Measurements from ENCODE around the gene INAFM2.

Gene INAFM2

DNA sequence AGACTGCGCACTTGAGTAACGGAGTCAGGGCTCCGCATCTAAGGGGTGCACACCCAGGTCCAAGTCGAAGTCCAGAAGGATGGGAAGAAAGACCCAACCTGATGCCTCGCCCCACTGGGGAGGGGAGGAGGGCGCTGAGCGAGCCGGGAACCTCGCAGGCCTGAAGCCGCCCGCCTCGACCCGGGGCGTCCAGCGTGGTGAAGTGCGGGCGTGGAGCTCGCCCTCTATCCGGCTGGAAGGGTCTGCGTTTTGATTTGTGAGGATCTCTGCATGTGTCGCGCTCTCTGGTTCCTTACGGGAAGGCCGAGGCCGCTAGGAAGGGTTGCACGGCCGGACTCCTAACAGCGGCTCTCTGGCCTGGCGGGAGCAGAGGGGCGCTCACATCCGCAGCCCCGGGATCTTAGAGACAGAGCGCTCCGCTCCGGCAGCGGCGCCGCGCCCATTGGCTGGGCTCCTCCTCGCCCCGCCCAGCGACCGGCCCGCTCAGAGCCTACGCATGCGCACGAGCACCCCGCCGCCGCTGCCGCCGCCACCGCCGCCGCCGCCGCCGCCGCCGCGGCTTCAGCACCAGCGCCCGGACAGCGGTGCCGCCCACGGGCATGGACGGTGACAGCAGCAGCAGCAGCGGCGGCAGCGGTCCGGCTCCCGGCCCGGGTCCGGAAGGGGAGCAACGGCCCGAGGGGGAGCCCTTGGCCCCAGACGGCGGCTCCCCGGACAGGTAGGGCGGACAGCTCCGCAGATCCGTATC lies 34.4 kb downstream of the INAFM2 start, which contains the start of gene DISP2:
Gene DISP2, plus strand, starts transcription at position 497 of the 748 bp plus-strand sequence. Its CDS starts 103 bp downstream, at position 600.
- in situ Hi-C loops (cut with MboI; ENCODE audit: low pct_unique_long_range_greater_than_20kb, low sequenced_read_pairs, unreplicated experiment), result no loop called here
- peak; percentile 100 for DNase-seq (ENCODE audit: low spot score)
- TF ChIP-seq, protein P1, sequence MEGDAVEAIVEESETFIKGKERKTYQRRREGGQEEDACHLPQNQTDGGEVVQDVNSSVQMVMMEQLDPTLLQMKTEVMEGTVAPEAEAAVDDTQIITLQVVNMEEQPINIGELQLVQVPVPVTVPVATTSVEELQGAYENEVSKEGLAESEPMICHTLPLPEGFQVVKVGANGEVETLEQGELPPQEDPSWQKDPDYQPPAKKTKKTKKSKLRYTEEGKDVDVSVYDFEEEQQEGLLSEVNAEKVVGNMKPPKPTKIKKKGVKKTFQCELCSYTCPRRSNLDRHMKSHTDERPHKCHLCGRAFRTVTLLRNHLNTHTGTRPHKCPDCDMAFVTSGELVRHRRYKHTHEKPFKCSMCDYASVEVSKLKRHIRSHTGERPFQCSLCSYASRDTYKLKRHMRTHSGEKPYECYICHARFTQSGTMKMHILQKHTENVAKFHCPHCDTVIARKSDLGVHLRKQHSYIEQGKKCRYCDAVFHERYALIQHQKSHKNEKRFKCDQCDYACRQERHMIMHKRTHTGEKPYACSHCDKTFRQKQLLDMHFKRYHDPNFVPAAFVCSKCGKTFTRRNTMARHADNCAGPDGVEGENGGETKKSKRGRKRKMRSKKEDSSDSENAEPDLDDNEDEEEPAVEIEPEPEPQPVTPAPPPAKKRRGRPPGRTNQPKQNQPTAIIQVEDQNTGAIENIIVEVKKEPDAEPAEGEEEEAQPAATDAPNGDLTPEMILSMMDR (IDR thresholded peaks at IDR 0.05; ENCODE audit: extremely low read depth, insufficient read depth, missing control alignments), result no peak

DNA sequence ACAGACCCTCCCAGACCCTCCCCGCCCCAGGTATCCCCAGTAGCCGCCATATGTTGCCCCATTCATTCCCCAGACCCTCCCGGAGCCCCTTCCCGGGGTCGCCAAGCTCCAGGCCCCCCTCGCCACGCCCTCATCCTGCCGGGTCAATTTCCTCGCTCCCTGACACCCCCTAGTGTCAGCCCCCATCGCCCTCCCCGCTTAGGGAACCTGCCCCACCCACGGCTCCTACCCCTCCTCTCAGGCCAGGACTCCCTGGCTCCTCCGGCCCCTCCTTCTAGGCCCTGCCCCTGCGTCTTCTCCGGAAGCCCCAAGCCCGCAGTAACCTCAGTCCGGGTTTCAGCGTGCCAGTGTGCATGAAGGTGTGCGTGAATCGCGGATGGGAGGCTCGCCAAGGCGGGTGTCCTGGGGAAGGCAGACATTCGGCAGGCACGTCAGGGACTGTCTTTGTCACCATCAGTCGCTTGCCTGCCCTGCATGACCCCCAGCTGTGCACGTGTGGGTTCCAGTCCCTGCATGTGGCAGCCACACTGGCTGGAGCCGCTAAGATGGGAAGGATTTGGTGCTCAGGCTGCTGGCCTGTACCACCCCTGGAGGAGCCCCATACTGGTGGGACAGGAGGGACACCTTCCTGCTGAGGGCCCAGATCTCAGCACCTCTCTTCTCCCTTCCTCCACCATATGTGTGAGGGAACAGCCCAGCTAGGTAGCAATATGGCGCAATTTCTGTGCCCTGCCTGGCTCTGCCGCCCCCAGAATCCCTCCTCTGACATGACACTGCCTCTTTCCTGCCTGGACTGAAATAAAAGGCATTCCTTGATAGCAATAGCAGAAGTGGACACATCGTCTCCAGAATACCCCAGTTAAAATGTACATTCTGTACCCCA lies 35.2 kb downstream of the INAFM2 start:
- TF ChIP-seq, protein P1 (IDR thresholded peaks at IDR 0.05; ENCODE audit: extremely low read depth, insufficient read depth, missing control alignments), result peak; percentile 24
- peak; percentile 46 for DNase-seq (ENCODE audit: low spot score)
- in situ Hi-C loops (cut with MboI; ENCODE audit: low pct_unique_long_range_greater_than_20kb, low sequenced_read_pairs, unreplicated experiment), result no loop called here

DNA sequence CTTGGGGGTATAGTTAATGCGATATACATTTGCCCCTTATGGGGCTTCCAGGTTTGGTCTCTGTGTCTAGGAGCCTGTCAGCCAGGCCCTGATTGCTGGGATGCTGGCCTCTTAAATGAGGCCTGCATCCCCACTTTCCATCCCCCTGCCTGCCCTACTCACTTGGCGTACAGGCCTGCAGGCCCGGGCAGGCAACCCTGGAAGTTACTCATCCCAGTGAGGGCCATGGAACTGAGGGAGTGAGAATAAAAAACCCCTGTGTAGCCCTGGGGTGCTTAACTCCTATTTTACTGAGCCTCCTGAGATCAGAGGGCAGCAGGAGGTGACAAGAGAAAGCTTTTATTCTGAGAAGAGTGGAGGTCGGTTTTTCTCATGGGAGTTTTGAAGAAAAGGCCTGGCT lies 36.5 kb downstream of the INAFM2 start:
- no peak for DNase-seq (ENCODE audit: low spot score)
- in situ Hi-C loops (cut with MboI; ENCODE audit: low pct_unique_long_range_greater_than_20kb, low sequenced_read_pairs, unreplicated experiment), result no loop called here
- TF ChIP-seq, protein P1 (IDR thresholded peaks at IDR 0.05; ENCODE audit: extremely low read depth, insufficient read depth, missing control alignments), result no peak

DNA sequence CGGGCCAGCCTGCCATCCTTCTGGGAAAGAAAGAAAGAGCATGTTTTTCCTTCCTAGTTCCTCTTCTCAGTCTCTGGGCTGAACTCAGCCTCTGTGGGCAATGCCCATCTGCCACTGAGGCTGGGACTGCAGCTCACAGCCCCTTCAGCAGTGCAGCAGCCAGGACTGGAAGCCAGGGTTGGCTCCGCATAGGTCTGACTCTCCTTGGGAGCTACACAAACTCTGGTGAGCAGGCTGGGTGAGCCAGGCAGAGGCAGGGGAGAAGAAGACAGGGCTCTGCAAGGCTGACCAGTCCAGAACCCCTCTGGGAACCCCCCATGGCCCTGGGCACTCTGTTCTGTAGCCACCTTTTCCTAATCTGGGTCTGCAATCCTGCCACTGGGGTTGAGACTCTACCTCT lies 38.1 kb downstream of the INAFM2 start:
- DNase-seq (ENCODE audit: low spot score), result no peak
- TF ChIP-seq, protein P1 (IDR thresholded peaks at IDR 0.05; ENCODE audit: extremely low read depth, insufficient read depth, missing control alignments), result no peak
- in situ Hi-C loops (cut with MboI; ENCODE audit: low pct_unique_long_range_greater_than_20kb, low sequenced_read_pairs, unreplicated experiment), result no loop called here

DNA sequence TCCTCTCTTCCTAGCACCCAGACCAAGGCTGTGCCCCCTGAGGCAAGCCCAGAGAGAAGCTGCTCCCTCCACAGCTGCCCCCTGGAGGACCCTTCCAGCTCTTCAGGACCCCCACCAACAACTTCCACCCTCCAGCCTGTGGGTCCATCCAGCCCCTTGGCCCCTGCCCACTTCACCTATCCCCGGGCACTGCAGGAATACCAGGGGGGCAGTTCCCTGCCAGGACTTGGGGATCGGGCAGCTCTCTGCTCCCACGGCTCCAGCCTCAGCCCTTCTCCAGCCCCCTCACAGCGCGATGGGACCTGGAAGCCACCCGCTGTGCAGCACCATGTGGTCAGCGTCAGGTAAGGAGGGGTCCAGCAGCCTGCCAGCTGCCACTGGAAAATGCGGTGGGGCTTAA lies 40.1 kb downstream of the INAFM2 start:
- in situ Hi-C loops (cut with MboI; ENCODE audit: low pct_unique_long_range_greater_than_20kb, low sequenced_read_pairs, unreplicated experiment), result no loop called here
- DNase-seq (ENCODE audit: low spot score), result no peak
- TF ChIP-seq, protein P1 (IDR thresholded peaks at IDR 0.05; ENCODE audit: extremely low read depth, insufficient read depth, missing control alignments), result no peak

DNA sequence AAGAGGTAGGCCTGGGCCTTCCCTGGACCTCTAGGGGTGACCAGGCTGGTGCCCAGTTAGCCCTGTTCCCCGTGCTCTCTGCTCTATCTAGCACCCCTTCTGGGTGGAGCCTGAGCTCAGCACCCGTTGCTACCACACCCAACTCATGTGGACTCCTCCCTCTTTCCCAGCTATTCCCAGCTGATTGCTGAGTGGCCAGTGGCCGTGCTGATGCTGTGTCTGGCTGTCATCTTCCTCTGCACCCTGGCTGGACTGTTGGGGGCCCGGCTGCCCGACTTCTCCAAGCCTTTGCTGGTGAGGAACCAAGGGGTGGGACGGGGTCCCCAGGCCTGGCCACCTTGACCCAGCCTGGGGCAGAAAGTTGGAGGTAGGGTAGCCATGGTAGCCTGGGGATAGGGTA lies 40.8 kb downstream of the INAFM2 start:
- no peak for DNase-seq (ENCODE audit: low spot score)
- TF ChIP-seq, protein P1 (IDR thresholded peaks at IDR 0.05; ENCODE audit: extremely low read depth, insufficient read depth, missing control alignments), result no peak
- in situ Hi-C loops (cut with MboI; ENCODE audit: low pct_unique_long_range_greater_than_20kb, low sequenced_read_pairs, unreplicated experiment), result no loop called here
